Endothelial cell of umbilical vein (primary cell): ENCODE data around the gene CFAP100. TPM values are rescaled to one million over a fixed set of nuclear protein-coding genes. Genes with fewer than 3 reads are reported as not detected.

Experiments used
- BruUV-seq: library from RNA; stranded (reverse); fragments of 400-500 nt; replicated peaks from 2 replicates; lab custom pipeline; 2021; lab: Mats Ljungman, UMichigan
- CTCF ChIA-PET: fragments of 300-600, 350-600 bp; sonication (Branson Sonifier 250); formaldehyde crosslinking; loops from one replicate; lab custom pipeline; 2021; ENCODE audit warnings: antibody characterized with exemption, inconsistent platforms; lab: Charles Lee
- POLR2A ChIA-PET: fragments of 300-600, 350-600 bp; sonication (Branson Sonifier 250); formaldehyde crosslinking; loops from one replicate; lab custom pipeline; 2021; ENCODE audit warnings: antibody characterized with exemption, inconsistent platforms; lab: Charles Lee
- DNase-seq: peaks from one replicate; pipeline ENCODE4 v3.0.0-alpha.2; 2011; ENCODE audit warnings: low read depth, low spot score
- FAIRE-seq: peaks from 2 replicates; lab custom pipeline; 2011; peaks lifted over from hg19 to GRCh38; lab: Jason Lieb, UNC
- H2AFZ ChIP-seq: 2 replicates; pipeline ENCODE4 v1.6.0; 2012; ENCODE audit warnings: low read depth, low read length, control low read depth, inconsistent platforms
- H3K27ac ChIP-seq: 2 replicates; pipeline ENCODE4 v1.5.1; 2011; ENCODE audit warnings: low read depth, mild to moderate bottlenecking, control low read depth, low read length, moderate library complexity; ENCODE audit not compliant: insufficient read depth
- H3K27me3 ChIP-seq, 2 experiments: 2 replicates each; pipeline versions ENCODE4 v1.6.0 to v1.6.1; 2011; ENCODE audit warnings: low read length in 2 of 2, mixed read lengths in 1 of 2; ENCODE audit not compliant: control insufficient read depth in 2 of 2, insufficient read depth in 2 of 2
- H3K36me3 ChIP-seq, 2 experiments: 2 replicates in 1 of 2; 3 replicates in 1 of 2; pipeline ENCODE4 v1.5.1; 2011; ENCODE audit warnings: low read length in 2 of 2, mild to moderate bottlenecking in 1 of 2, moderate library complexity in 1 of 2; ENCODE audit not compliant: control insufficient read depth in 2 of 2, insufficient read depth in 2 of 2; ENCODE audit errors: extremely low read depth in 1 of 2
- H3K4me1 ChIP-seq: 3 replicates; pipeline ENCODE4 v1.5.1; 2011; ENCODE audit warnings: mild to moderate bottlenecking, low read length; ENCODE audit not compliant: control insufficient read depth, insufficient read depth; ENCODE audit errors: extremely low read depth
- H3K4me2 ChIP-seq: 2 replicates; pipeline ENCODE4 v1.6.1; 2011; ENCODE audit warnings: low read length, control low read depth, mixed read lengths; ENCODE audit not compliant: insufficient read depth
- H3K4me3 ChIP-seq, 3 experiments: fragments of 200-600 bp in 1 of 3; sonication (generic), shearing (Covaris generic) in 1 of 3; replicated peaks in 1 of 3; 2 replicates each; pipeline ENCODE4 v1.5.1; 2011 to 2016; ENCODE audit warnings: control low read depth in 3 of 3, low read length in 3 of 3, mild to moderate bottlenecking in 2 of 3, inconsistent platforms in 1 of 3, low read depth in 1 of 3, moderate library complexity in 1 of 3; ENCODE audit not compliant: insufficient read depth in 1 of 3
- H3K79me2 ChIP-seq: 2 replicates; pipeline ENCODE4 v1.6.0; 2012; ENCODE audit warnings: low read length, inconsistent platforms; ENCODE audit not compliant: control insufficient read depth, insufficient read depth
- H3K9ac ChIP-seq: replicated peaks from 2 replicates; pipeline ENCODE3; 2011; ENCODE audit warnings: low read length, control low read depth; ENCODE audit not compliant: insufficient read depth; ENCODE audit errors: extremely low read depth
- H3K9me1 ChIP-seq: replicated peaks from 3 replicates; pipeline ENCODE4 v1.6.0; 2011; ENCODE audit warnings: mild to moderate bottlenecking, low read length; ENCODE audit not compliant: control insufficient read depth, insufficient read depth; ENCODE audit errors: extremely low read depth
- H3K9me3 ChIP-seq: replicated peaks from 2 replicates; pipeline ENCODE4 v1.5.1; 2012; ENCODE audit warnings: low read length, inconsistent platforms; ENCODE audit not compliant: control insufficient read depth, insufficient read depth
- H4K20me1 ChIP-seq: replicated peaks from 2 replicates; pipeline ENCODE3; 2011; ENCODE audit warnings: mild to moderate bottlenecking, low read length; ENCODE audit not compliant: control insufficient read depth, insufficient read depth; ENCODE audit errors: extremely low read depth
- CTCF ChIP-seq, 2 donors: IDR thresholded peaks; 1 replicate in 1 of 2; 2 replicates in 1 of 2; pipeline ENCODE4 v1.5.1; 2011; ENCODE audit warnings: low read length in 2 of 2, mild to moderate bottlenecking in 2 of 2, moderate library complexity in 2 of 2, control low read depth in 1 of 2, inconsistent platforms in 1 of 2, low read depth in 1 of 2; ENCODE audit not compliant: insufficient read depth in 1 of 2; ENCODE audit errors: extremely low read depth in 1 of 2
- EZH2 ChIP-seq: IDR thresholded peaks from 2 replicates; pipeline ENCODE4 v1.6.1; 2012; ENCODE audit warnings: borderline replicate concordance, low read depth, mild to moderate bottlenecking, moderate library complexity, low read length, inconsistent platforms; ENCODE audit not compliant: severe bottlenecking
- FOS ChIP-seq: IDR thresholded peaks from 2 replicates; pipeline ENCODE4 v1.6.1; 2011; ENCODE audit warnings: mild to moderate bottlenecking, low read length, moderate library complexity, borderline replicate concordance; ENCODE audit not compliant: insufficient read depth
- GATA2 ChIP-seq: IDR thresholded peaks from 2 replicates; pipeline ENCODE4 v1.7.0; 2011; ENCODE audit warnings: low read depth, mild to moderate bottlenecking, moderate library complexity, mixed read lengths, low read length; ENCODE audit not compliant: insufficient read length, insufficient read depth
- JUN ChIP-seq: IDR thresholded peaks from 2 replicates; pipeline ENCODE4 v1.6.1; 2011; ENCODE audit warnings: borderline replicate concordance, low read depth; ENCODE audit not compliant: insufficient read length, insufficient read depth
- MYC ChIP-seq: IDR thresholded peaks from one replicate; pipeline ENCODE4 v1.6.1; 2011; ENCODE audit warnings: mild to moderate bottlenecking, low read depth, low read length
- POLR2A ChIP-seq: IDR thresholded peaks from 2 replicates; pipeline ENCODE4 v1.6.1; 2012; ENCODE audit warnings: low read depth, mild to moderate bottlenecking, control low read depth, low read length
- POLR2AphosphoS5 ChIP-seq: IDR thresholded peaks from 2 replicates; pipeline ENCODE4 v1.6.1; 2012; ENCODE audit warnings: low read depth, mild to moderate bottlenecking, control low read depth, low read length, moderate library complexity; ENCODE audit not compliant: insufficient read depth
- dilution Hi-C: fragments of 300-500 bp; cut with MboI; formaldehyde crosslinking; loops from one replicate; pipeline ENCODE4 v1.15.0; 2019; ENCODE audit warnings: low sequenced_read_pairs; ENCODE audit not compliant: extremely low pct_ligation_motif_present
- intact Hi-C: fragments of 100-400 bp; cut with micrococcal nuclease; formaldehyde crosslinking; loops from one replicate; pipeline ENCODE4 v1.10.0; 2022
- polyA plus RNA-seq, 4 experiments: library from polyadenylated mRNA; depleted of rRNA in 3 of 4; stranded (reverse) in 3 of 4; unstranded in 1 of 4; fragments of >200 nt; gene quantifications; 2 replicates each; pipeline versions ENCODE4 v1.2.1 to v1.2.3, GENCODE V29; 2011 to 2012; ENCODE audit warnings: missing spikeins in 1 of 4
- total RNA-seq: library from RNA; stranded (reverse); gene quantifications from 2 replicates; pipeline ENCODE4 v1.2.3, GENCODE V29; 2021
- TF ChIP-seq, protein P1 (sequence below): IDR thresholded peaks from 2 replicates; pipeline ENCODE4 v1.6.1; 2011; ENCODE audit not compliant: insufficient read depth, insufficient read length

Gene CFAP100
- total and polyA plus RNA-seq, 2 donors (not counting 3 experiments of a cell fraction or from before 2014, with no cell fraction given): not detected

DNA sequence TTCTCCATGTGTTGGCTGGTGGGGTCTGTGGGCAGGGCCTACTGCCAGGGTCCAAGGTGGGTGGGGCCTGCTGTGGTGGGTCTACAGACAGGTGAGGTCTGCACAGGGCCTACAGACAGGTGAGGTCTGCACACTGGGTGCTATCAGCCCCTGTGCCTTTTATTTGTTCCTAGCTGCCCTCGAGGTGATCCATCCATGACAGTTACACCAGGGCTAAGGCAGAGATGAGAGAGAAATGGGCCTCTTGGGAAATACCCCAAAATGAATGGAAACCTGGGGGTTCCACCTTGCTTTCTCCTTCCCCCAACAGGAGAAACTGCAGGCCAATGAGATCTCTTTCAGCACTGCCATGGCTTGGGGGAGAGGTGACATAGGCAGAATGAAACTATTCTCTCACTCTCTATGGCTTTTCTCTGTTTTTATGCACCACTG, 36.4 kb downstream of the CFAP100 start:
- Histone ChIP-seq H3K27me3 (no peaks in the 10 kb centered on the region), H3K4me2 (no peak overlapping the region), H3K36me3 (no peaks in the 10 kb centered on the region), H3K4me3 (no peak overlapping the region), H3K4me1 (no peaks in the 10 kb centered on the region), H2AFZ (no peak overlapping the region), H3K9me3 (no peaks in the 10 kb centered on the region), H3K79me2 (no peaks in the 10 kb centered on the region), H4K20me1 (no peaks in the 10 kb centered on the region), H3K9me1 (no peaks in the 10 kb centered on the region), H3K9ac (no peak overlapping the region), H3K27ac (no peak overlapping the region)
- CTCF ChIA-PET: no interaction called here
- DNase-seq (no peak), FAIRE-seq (no peak)
- dilution Hi-C loops (no loop called here), intact Hi-C loops (no loop called here)
- POLR2A ChIA-PET: no interaction called here
- no peak for TF ChIP-seq GATA2
- no peak for TF ChIP-seq CTCF (IDR thresholded peaks at IDR 0.05; ENCODE audit: extremely low read depth in 1 of 2, insufficient read depth in 1 of 2, low read depth in 1 of 2, low read length in 2 of 2)
- TF ChIP-seq POLR2AphosphoS5: no peak
- no peak for TF ChIP-seq FOS
- TF ChIP-seq EZH2: no peak
- TF ChIP-seq POLR2A: no peak
- no peak for TF ChIP-seq MYC
- no peak for TF ChIP-seq JUN
- TF ChIP-seq, protein P1, sequence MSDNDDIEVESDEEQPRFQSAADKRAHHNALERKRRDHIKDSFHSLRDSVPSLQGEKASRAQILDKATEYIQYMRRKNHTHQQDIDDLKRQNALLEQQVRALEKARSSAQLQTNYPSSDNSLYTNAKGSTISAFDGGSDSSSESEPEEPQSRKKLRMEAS: no peak
- no TSS peak for BruUV-seq
